Activated CD8-positive, alpha-beta T cell treated with anti-CD3 and anti-CD28 coated beads, Interleukin-2, amount 10 ng/mL, durations not matched to agents 7 days and 5 days (primary cell): ENCODE results near the gene KLC4. TPM values are rescaled to one million over a fixed set of nuclear protein-coding genes. Genes with fewer than 3 reads are reported as not detected.
"Not testable (repeated sequence)": the region's sequence is repeated elsewhere in the genome, so short reads cannot be mapped to it uniquely, and the experiment has no call there.

ENCODE experiments used
- ATAC-seq: fragments of 150-1000 bp; cut with Tn5 transposase; one replicate; pipeline ENCODE4 v1.10.0; 2021; ENCODE audit warnings: moderate library complexity
- CTCF ChIA-PET: fragments of 350-600 bp; sonication (Branson Sonifier 250); formaldehyde crosslinking; loops from one replicate; lab custom pipeline; 2021; ENCODE audit warnings: antibody characterized with exemption; lab: Charles Lee
- POLR2A ChIA-PET: fragments of 350-600 bp; sonication (Branson Sonifier 250); formaldehyde crosslinking; loops from one replicate; lab custom pipeline; 2021; ENCODE audit warnings: antibody characterized with exemption; lab: Charles Lee
- DNase-seq: peaks from one replicate; pipeline ENCODE4 v3.0.0-alpha.2; 2020
- H3K27ac Mint-ChIP-seq: one replicate; pipeline ENCODE4 v1.8.0; 2021; ENCODE audit warnings: mild to moderate bottlenecking, mixed read lengths
- H3K27me3 Mint-ChIP-seq: one replicate; pipeline ENCODE4 v1.8.0; 2021; ENCODE audit warnings: low read depth, mixed read lengths
- H3K36me3 Mint-ChIP-seq: one replicate; pipeline ENCODE4 v1.8.0; 2021; ENCODE audit warnings: low read depth, mixed read lengths
- H3K4me1 Mint-ChIP-seq: one replicate; pipeline ENCODE4 v1.8.0; 2021; ENCODE audit warnings: low read depth, mixed read lengths
- H3K4me3 Mint-ChIP-seq: one replicate; pipeline ENCODE4 v1.8.0; 2021; ENCODE audit warnings: mild to moderate bottlenecking, mixed read lengths
- H3K9me3 Mint-ChIP-seq: one replicate; pipeline ENCODE4 v1.8.0; 2022; ENCODE audit warnings: mixed read lengths; ENCODE audit not compliant: insufficient read depth
- total RNA-seq, 2 experiments: library from RNA; stranded (reverse); gene quantifications; one replicate each; pipeline ENCODE4 v1.2.3, GENCODE V29; 2021

KLC4 gene
- total RNA-seq, 2 experiments from 2014 or later = 11.1 to 12.4 TPM

DNA sequence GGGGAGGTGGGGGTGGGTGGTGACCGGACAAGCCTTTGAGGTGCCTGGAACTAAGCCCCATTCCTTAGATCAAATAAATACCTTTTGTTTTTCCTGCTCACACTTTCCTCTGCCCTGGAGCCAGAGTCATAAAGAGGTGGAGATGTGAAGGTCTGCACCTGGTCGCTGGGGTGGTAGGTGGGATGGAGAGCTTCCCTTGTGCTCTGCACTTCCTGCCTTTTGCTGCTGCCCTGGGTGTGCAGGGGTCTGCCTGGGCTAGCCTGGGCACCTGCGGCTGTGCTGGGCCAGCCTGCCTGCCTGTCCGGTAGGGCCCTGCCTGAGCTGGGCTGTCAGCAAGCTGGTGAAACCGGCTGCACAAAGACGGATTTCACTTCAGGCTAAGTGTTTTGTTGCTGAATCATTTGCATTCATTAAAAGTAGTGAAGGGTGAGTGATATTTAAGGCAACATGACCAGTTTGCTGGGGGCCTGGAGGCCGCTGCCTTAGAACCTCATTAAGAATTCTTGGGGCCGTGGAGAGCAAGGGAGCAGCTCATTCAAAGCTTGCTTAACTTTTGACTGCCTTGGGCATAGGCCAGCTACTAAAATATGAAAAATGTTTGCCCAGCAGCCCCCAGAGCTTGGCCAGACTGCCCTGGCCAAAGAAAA lies 37.1 kb downstream of the KLC4 start:
- Mint-ChIP-seq H3K9me3 (no peaks in the 10 kb centered on the region), H3K27ac (no peak overlapping the region), H3K4me1 (peaks cover 10% of the 10 kb centered on the region), H3K4me3 (no peak overlapping the region), H3K27me3 (no peaks in the 10 kb centered on the region), H3K36me3 (no peaks in the 10 kb centered on the region)
- DNase-seq (no peak), ATAC-seq (no peak)
- POLR2A ChIA-PET = no interaction called here
- CTCF ChIA-PET = interaction anchor here (1.1 to 1.4 kb wide), 2 partner anchors 10 to 46 kb away, joined by 4 to 5 read pairs; no protein-coding TSS in a partner anchor

DNA sequence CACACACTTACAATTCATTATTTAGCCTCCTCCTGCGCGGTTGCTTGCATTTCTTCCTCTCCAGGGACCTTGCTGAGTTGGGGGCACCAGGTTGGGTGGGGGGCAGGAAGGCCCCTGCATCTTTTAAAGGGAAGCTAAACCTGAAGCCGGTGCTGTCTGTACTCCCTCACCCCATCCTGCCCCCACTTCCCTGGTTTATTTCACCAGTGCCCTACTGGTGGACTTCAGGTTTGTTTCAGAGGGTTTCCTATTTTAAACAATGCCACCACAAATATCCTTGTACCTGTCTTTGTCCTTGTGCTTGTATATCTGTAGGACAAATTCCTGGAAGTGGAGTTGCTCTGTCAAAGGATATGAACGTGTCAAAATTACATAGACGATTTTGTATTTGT lies 37.7 kb downstream of the KLC4 start:
- DNase-seq = no peak
- Mint-ChIP-seq H3K4me3 (no peak overlapping the region), H3K36me3 (no peaks in the 10 kb centered on the region), H3K9me3 (no peaks in the 10 kb centered on the region), H3K27me3 (no peaks in the 10 kb centered on the region), H3K4me1 (peaks cover 10% of the 10 kb centered on the region), H3K27ac (no peak overlapping the region)
- no peak for ATAC-seq
- CTCF ChIA-PET = interaction anchor here (1.0 to 1.4 kb wide), 3 partner anchors 9 to 45 kb away, joined by 3 to 5 read pairs (median 4); no protein-coding TSS in a partner anchor
- POLR2A ChIA-PET = no interaction called here

DNA sequence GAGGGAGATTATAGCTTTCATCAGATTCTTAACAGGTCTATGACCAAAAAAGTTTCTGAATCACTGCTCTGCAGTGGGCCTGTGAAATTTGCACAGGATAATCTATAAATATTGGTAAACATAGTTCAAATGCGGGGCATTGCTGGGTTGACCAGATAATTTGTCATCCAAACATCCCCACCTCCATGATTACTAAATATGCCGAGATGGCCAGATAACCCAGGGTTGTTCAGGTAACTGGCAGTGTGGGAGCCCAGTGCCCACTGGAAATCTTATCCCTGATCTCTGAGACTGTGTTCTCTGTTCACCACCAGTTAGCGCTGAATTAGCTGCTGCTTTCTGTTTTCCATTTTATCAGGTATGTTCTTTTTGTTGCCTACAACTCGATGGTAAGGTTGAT lies 38.1 kb downstream of the KLC4 start:
- ATAC-seq (no peak), DNase-seq (no peak)
- Mint-ChIP-seq H3K4me3 (no peak overlapping the region), H3K36me3 (no peaks in the 10 kb centered on the region), H3K4me1 (peaks cover 9% of the 10 kb centered on the region), H3K9me3 (no peaks in the 10 kb centered on the region), H3K27ac (no peak overlapping the region), H3K27me3 (no peaks in the 10 kb centered on the region)
- CTCF ChIA-PET = interaction anchor here (1.0 to 1.4 kb wide), 2 partner anchors 41 to 45 kb away, joined by 3 to 5 read pairs; no protein-coding TSS in a partner anchor
- POLR2A ChIA-PET = no interaction called here

DNA sequence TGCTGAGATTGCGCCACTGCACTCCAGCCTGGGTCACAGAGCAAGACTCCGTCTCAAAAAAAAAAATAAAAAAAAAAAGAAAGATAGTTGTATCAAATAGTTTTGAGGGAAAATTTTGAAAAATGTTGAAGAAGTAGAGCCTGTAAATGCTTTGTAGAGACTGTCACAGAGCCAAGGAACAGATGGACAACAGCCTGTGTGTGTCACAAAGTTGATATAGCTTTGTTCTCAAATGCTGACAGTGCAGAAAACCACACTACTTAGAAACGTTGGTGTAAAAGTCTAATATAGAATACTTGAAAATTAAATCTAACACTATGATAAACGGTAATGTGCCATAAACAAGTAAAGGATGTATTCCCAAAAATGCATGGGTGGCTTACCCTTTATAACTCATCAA lies 42.1 kb downstream of the KLC4 start:
- Mint-ChIP-seq H3K4me3 (no peak overlapping the region), H3K36me3 (no peaks in the 10 kb centered on the region), H3K9me3 (no peaks in the 10 kb centered on the region), H3K4me1 (peaks cover 4% of the 10 kb centered on the region), H3K27ac (no peak overlapping the region), H3K27me3 (peaks cover 8% of the 10 kb centered on the region)
- ChIA-PET CTCF (no interaction called here), POLR2A (no interaction called here)
- DNase-seq (no peak), ATAC-seq (no peak)

DNA sequence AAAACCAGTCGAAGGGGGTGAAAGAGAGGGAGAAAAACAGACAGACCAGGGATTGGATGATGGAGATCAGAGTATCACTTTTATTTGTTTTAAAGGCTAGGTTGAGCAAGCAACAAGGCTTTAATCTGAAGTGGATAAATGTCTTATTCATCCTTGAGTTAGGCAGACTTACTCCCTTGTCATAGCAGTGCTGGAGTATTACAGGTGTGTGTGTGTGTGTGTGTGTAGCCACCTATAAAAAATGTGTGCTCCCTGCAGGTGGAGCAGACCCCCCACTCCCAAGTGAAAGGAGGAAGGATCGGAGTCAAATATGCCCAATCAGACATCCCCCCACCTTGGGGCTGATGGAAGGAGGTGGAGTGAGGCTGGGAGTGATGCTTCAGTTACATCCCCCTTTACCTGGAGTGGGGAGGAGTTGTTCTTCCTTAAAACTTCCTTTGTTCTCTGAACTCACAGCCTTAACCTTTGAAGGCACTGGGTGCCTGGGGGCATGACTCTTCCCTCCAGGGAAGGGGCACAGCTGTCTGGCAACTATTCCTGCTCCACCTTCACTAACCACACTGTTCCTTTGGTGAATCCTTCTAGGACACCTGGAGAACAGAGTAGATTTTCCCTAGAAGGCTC lies 43.9 kb downstream of the KLC4 start:
- H3K27ac Mint-ChIP-seq = no peak overlapping the region
- no peaks in the 10 kb centered on the region for H3K36me3 Mint-ChIP-seq
- no peak overlapping the region for H3K4me3 Mint-ChIP-seq
- POLR2A ChIA-PET = no interaction called here
- H3K4me1 Mint-ChIP-seq = peaks cover 4% of the 10 kb centered on the region
- H3K9me3 Mint-ChIP-seq = no peaks in the 10 kb centered on the region
- CTCF ChIA-PET = no interaction called here
- H3K27me3 Mint-ChIP-seq = peaks cover 8% of the 10 kb centered on the region
- DNase-seq (no peak), ATAC-seq (no peak)

DNA sequence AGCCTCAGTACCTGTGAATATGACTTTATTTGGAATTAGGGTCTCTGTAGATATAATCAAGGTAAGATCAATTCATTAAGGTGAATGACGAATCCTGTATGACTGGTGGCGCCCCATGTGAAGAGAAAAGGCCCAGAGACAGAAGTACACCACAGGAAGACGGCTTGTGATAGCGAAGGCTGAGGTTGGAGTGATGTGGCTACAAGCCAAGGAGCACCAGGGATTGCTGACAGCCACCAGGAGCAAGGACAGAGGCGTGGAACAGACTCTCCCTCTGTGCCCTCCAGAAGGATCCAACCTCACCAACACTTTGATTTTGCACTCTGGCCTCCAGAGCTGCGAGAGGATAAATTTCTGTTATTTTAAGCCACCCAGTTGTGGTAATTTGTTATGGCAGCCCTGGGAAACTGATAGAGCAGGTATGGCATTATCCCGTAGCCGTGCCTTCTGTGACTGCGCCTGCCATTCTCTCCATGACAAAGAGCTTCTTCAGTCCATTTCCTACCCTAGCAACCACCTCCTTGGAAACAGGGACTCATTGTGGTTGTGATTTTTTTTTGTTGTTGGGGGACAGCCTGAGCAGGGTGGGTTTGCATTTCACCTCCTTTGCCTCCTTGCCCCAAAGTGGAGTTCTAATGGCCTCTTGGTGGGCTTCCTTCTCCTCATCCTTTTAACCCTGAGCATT lies 46.2 kb downstream of the KLC4 start:
- no peak overlapping the region for H3K27ac Mint-ChIP-seq
- no peak overlapping the region for H3K4me3 Mint-ChIP-seq
- POLR2A ChIA-PET = no interaction called here
- H3K36me3 Mint-ChIP-seq = no peaks in the 10 kb centered on the region
- no peaks in the 10 kb centered on the region for H3K9me3 Mint-ChIP-seq
- ATAC-seq (no peak), DNase-seq (no peak)
- CTCF ChIA-PET = interaction anchor here (1.3 kb wide), 1 partner anchor 9 kb away, joined by 4 read pairs; no protein-coding TSS in a partner anchor
- peaks cover 8% of the 10 kb centered on the region for H3K27me3 Mint-ChIP-seq
- H3K4me1 Mint-ChIP-seq = peaks cover 4% of the 10 kb centered on the region

DNA sequence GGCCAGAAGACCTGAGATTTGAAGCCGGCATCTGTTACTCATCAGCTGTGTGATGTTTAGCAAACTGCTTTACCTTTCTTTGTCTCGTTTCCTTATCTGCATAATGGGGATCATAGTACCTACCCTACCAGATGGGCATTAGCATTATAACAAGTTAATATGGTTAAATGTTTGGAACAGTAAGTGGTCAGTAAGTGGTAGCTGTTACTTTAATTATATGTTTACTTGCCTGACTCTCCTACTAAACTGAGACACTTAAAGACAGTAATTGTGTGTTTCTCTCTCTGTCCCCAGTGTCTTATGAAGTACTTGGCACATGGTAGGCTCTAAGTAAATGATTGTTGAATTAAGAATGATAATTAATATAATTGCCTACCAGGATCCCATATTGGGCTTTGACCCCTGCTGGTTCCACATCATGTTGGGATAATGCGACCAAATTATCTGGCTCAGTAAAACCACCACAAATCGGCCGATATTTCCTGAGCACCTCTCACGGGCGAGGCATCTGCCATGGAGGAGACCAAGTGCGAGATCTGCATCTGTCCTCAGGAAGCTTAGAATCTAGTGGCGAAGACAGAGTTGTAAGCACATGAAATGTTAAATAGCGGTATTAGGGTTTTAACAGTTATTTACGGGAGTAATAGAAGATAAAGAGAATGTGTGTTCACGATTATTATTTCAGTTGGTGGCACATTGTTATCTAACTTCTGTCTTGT lies 48.1 kb downstream of the KLC4 start:
- H3K4me3 Mint-ChIP-seq = no peak overlapping the region
- no peak overlapping the region for H3K27ac Mint-ChIP-seq
- no peaks in the 10 kb centered on the region for H3K36me3 Mint-ChIP-seq
- DNase-seq (no peak), ATAC-seq (no peak)
- H3K4me1 Mint-ChIP-seq = peaks cover 4% of the 10 kb centered on the region
- no peaks in the 10 kb centered on the region for H3K9me3 Mint-ChIP-seq
- CTCF ChIA-PET = no interaction called here
- POLR2A ChIA-PET = interaction anchor here (1.0 kb wide), 1 partner anchor 18 kb away, joined by 3 read pairs; no protein-coding TSS in a partner anchor
- H3K27me3 Mint-ChIP-seq = peaks cover 8% of the 10 kb centered on the region

DNA sequence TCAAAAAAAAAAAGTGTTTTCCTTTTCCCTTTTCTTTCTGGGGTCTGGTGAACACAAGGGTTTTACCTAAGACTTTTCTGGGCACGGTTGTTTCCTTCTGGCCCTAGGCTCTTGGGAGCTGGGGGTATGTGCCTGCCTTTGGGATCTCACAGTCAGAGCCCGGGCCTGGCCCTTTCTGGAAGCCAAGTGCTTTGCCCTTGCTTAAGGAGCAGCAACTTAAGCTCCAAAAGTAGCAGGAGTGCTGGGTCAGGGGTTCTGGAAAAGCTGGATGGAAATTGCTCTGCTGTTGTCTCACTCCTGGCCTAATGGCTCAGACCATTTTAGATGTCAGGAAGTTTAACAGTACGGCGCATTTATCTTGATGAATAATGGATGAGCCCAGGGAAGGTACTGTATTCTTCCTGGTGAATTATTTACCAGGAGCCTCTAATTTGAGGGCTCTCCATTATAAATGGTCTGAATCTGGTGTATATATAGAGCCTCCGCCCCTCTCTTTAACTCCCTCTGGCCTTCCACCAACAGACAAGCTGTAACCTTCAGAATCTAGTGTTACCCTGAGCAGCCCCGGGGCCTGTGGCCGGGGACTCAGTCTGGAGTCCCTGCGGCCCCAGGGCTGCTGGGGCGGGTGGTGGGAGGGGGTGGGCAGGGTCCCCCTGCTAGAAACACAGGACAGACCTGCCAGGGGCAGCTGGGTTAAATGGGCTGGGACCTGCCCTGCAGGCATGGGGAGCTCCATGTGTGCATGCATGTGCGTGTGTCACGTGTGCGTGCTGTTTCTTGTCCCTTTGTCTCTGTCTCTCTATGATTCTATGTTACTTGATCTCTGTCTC lies 54.2 kb downstream of the KLC4 start:
- no peaks in the 10 kb centered on the region for H3K4me1 Mint-ChIP-seq
- ATAC-seq (no peak), DNase-seq (no peak)
- ChIA-PET POLR2A (interaction anchor here (0.7 kb wide), 1 partner anchor 433 kb away, joined by 5 read pairs; no protein-coding TSS in a partner anchor), CTCF (interaction anchor here (0.7 to 0.8 kb wide), 2 partner anchors 12 to 149 kb away, joined by 3 read pairs; no protein-coding TSS in a partner anchor)
- H3K9me3 Mint-ChIP-seq = no peaks in the 10 kb centered on the region
- no peaks in the 10 kb centered on the region for H3K27me3 Mint-ChIP-seq
- H3K36me3 Mint-ChIP-seq = no peaks in the 10 kb centered on the region
- no peak overlapping the region for H3K4me3 Mint-ChIP-seq
- H3K27ac Mint-ChIP-seq = no peak overlapping the region

DNA sequence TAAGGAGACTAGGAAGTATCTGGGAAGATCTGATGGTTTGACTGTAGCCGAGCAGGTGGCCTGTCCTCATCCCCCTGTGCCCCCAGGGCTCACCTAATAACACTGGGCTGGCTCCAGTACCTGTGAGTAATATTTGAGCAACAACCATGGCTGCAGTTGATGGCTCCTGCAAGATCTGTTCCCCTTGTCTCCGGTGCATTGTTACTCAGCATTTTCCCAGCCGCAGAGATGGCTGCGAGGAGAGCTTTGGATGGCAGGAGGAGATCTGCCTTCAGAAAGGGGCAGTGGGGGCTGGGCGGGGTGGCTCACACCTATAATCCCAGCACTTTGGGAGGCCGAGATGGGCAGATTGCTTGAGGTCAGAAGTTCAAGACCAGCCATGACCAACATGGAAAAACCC lies 55.9 kb downstream of the KLC4 start:
- Mint-ChIP-seq H3K4me1 (no peaks in the 10 kb centered on the region), H3K4me3 (no peak overlapping the region), H3K9me3 (no peaks in the 10 kb centered on the region), H3K27me3 (no peaks in the 10 kb centered on the region), H3K36me3 (no peaks in the 10 kb centered on the region), H3K27ac (no peak overlapping the region)
- ChIA-PET CTCF (no interaction called here), POLR2A (no interaction called here)
- ATAC-seq (no peak), DNase-seq (no peak)

DNA sequence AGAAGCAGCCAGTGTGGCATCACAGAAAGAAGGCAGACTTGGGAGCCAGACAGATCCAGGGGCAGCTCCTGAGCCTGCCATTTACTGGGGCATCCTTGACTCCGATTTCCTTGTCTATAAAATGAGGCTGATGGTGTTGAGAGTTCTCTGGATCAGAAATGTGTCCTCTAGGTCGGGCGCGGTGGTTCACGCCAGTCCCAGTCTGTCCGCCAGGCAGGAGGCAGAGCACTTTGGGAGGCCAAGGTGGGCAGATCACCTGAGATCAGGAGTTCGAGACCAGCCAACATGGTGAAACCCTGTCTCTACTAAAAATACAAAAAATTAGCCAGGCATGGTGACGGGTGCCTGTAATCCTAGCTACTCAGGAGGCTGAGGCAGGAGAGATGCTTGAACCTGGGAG lies 58.0 kb downstream of the KLC4 start:
- POLR2A ChIA-PET, H3K36me3 Mint-ChIP-seq, H3K4me3 Mint-ChIP-seq, CTCF ChIA-PET, ATAC-seq, H3K4me1 Mint-ChIP-seq, H3K9me3 Mint-ChIP-seq, DNase-seq, H3K27me3 Mint-ChIP-seq, H3K27ac Mint-ChIP-seq: not testable (repeated sequence)

DNA sequence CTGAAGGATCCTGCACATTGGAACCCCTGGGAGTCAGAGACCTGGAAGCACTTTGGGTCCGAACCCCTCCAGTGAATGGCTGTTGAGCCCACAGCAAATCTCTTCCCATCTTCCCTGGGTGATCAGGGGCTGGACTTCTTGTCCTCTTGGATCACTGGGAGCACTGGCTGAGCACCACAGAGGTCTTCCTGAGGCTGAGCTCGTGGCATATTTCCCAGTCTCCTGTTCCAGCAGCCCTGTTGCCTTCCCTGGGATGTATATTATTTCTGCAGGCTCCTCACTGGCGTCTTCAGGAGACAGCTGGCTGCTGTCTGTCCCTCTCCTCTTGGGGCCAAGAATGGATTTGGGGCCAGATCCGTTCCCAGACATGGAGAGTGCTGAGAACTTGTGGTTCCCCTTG lies 60.1 kb downstream of the KLC4 start:
- ATAC-seq = no peak
- DNase-seq = no peak
- no peak overlapping the region for H3K4me3 Mint-ChIP-seq
- no peaks in the 10 kb centered on the region for H3K4me1 Mint-ChIP-seq
- no peak overlapping the region for H3K27ac Mint-ChIP-seq
- ChIA-PET POLR2A (interaction anchor here (0.5 kb wide), 1 partner anchor 53 kb away, joined by 4 read pairs; no protein-coding TSS in a partner anchor), CTCF (interaction anchor here (1.3 kb wide), 1 partner anchor 23 kb away, joined by 6 read pairs; no protein-coding TSS in a partner anchor)
- H3K36me3 Mint-ChIP-seq = no peaks in the 10 kb centered on the region
- peaks cover 3% of the 10 kb centered on the region for H3K27me3 Mint-ChIP-seq
- H3K9me3 Mint-ChIP-seq = no peaks in the 10 kb centered on the region
